HCT116 (cell line): ENCODE results near the gene KCNH6. TPM values are rescaled to one million over a fixed set of nuclear protein-coding genes. Genes with fewer than 3 reads are reported as not detected.

ENCODE experiments used
- ATAC-seq: fragments of 200-7000 bp; cut with Tn5 transposase; 2 replicates; pipeline ENCODE4 v1.9.1; 2020; ENCODE audit warnings: mild to moderate bottlenecking, moderate library complexity
- BruUV-seq: library from RNA; stranded (reverse); fragments of 400-500 nt; replicated peaks from 2 replicates; lab custom pipeline; 2021; lab: Mats Ljungman, UMichigan
- CTCF ChIA-PET: fragments of 300-600 bp; sonication (Branson Sonifier 250); formaldehyde crosslinking; loops from one replicate; lab custom pipeline; 2021; ENCODE audit warnings: antibody characterized with exemption; lab: Charles Lee
- POLR2A ChIA-PET: fragments of 300-600, 350-600 bp; sonication (Branson Sonifier 250); formaldehyde crosslinking; loops from one replicate; lab custom pipeline; 2021; ENCODE audit warnings: antibody characterized with exemption; lab: Charles Lee
- RAD21 ChIA-PET, 2 experiments: fragments of 300-600 bp; sonication (Branson Sonifier 250); formaldehyde crosslinking; loops; one replicate each; lab custom pipeline; 2023; ENCODE audit warnings: low total read pairs in 2 of 2; ENCODE audit not compliant: uncharacterized antibody in 2 of 2, unreplicated experiment in 2 of 2, low non-redundant PET in 1 of 2; lab: Charles Lee
- DNase-seq: peaks from one replicate; pipeline ENCODE4 v3.0.0-alpha.2; 2010; ENCODE audit warnings: low read depth, low spot score
- H2AFZ ChIP-seq: fragments of 200-600 bp; shearing (Covaris generic), sonication (generic); 2 replicates; pipeline ENCODE4 v1.6.1; 2017; ENCODE audit warnings: low read depth, mixed run types, mixed read lengths, antibody characterized with exemption, low read length; ENCODE audit not compliant: poor library complexity, severe bottlenecking
- H3K27ac ChIP-seq: 2 replicates; pipeline ENCODE4 v1.5.1; 2012; ENCODE audit warnings: low read depth, low read length
- H3K27me3 ChIP-seq: fragments of 200-600 bp; sonication (generic); 2 replicates; pipeline ENCODE4 v1.6.1; 2016; ENCODE audit warnings: mixed run types, low read length, mixed read lengths; ENCODE audit not compliant: insufficient read depth
- H3K36me3 ChIP-seq, 2 experiments: fragments of 200-500 bp in 1 of 2; fragments of 200-600 bp in 1 of 2; sonication (Bioruptor generic) in 1 of 2; sonication (generic) in 1 of 2; 2 replicates each; pipeline versions ENCODE4 v1.5.1 to v1.6.1; 2014 to 2016; ENCODE audit warnings: low read length in 2 of 2, inconsistent platforms in 1 of 2, mixed read lengths in 1 of 2, mixed run types in 1 of 2; ENCODE audit not compliant: insufficient read depth in 2 of 2, control insufficient read depth in 1 of 2
- H3K4me1 ChIP-seq, 2 experiments: fragments of 200-600 bp in 1 of 2; sonication (generic) in 1 of 2; 2 replicates each; pipeline versions ENCODE4 v1.5.1 to v1.6.1; 2012 to 2017; ENCODE audit warnings: low read length in 2 of 2, inconsistent platforms in 1 of 2, mild to moderate bottlenecking in 1 of 2, mixed read lengths in 1 of 2, mixed run types in 1 of 2, moderate library complexity in 1 of 2; ENCODE audit not compliant: insufficient read depth in 2 of 2, control insufficient read depth in 1 of 2
- H3K4me2 ChIP-seq: fragments of 200-600 bp; sonication (generic); 2 replicates; pipeline ENCODE4 v1.6.1; 2017; ENCODE audit warnings: mixed run types, low read length, mixed read lengths
- H3K4me3 ChIP-seq, 2 experiments: fragments of 200-600 bp in 1 of 2; sonication (generic) in 1 of 2; replicated peaks in 1 of 2; 2 replicates each; pipeline ENCODE4 v1.5.1; 2011 to 2016; ENCODE audit warnings: low read length in 2 of 2, control low read depth in 1 of 2, low read depth in 1 of 2, mild to moderate bottlenecking in 1 of 2, mixed read lengths in 1 of 2, mixed run types in 1 of 2
- H3K79me2 ChIP-seq: fragments of 200-600 bp; sonication (generic); 2 replicates; pipeline ENCODE4 v1.6.1; 2017; ENCODE audit warnings: mild to moderate bottlenecking, mixed run types, low read length, moderate library complexity, mixed read lengths; ENCODE audit not compliant: insufficient read depth
- H3K9ac ChIP-seq: fragments of 200-600 bp; sonication (generic); 2 replicates; pipeline ENCODE4 v1.6.1; 2016; ENCODE audit warnings: low read length, mixed read lengths
- H3K9me2 ChIP-seq: fragments of 200-600 bp; sonication (generic), shearing (Covaris generic); 2 replicates; pipeline ENCODE4 v1.6.1; 2017; ENCODE audit warnings: mixed run types, mild to moderate bottlenecking, moderate library complexity; ENCODE audit not compliant: insufficient read depth
- H3K9me3 ChIP-seq, 2 experiments: fragments of 200-500 bp in 1 of 2; fragments of 200-600 bp in 1 of 2; sonication (Bioruptor generic) in 1 of 2; sonication (generic) in 1 of 2; 2 replicates each; pipeline ENCODE4 v1.6.1; 2014 to 2017; ENCODE audit warnings: low read length in 2 of 2, mixed read lengths in 2 of 2, inconsistent platforms in 1 of 2, low read depth in 1 of 2, mild to moderate bottlenecking in 1 of 2, mixed run types in 1 of 2, moderate library complexity in 1 of 2; ENCODE audit not compliant: control insufficient read depth in 1 of 2, insufficient read depth in 1 of 2
- H4K20me1 ChIP-seq: fragments of 200-600 bp; sonication (generic), shearing (Covaris generic); 2 replicates; pipeline ENCODE4 v1.6.1; 2017; ENCODE audit warnings: mixed run types, mild to moderate bottlenecking, moderate library complexity; ENCODE audit not compliant: insufficient read depth
- ATF3 ChIP-seq: IDR thresholded peaks from 2 replicates; pipeline ENCODE4 v1.6.1; 2012
- EZH2 ChIP-seq: fragments of 200-600 bp; sonication (generic); IDR thresholded peaks from 2 replicates; pipeline ENCODE4 v1.6.1; 2017; ENCODE audit warnings: antibody characterized with exemption, mixed run types
- EZH2phosphoT487 ChIP-seq: fragments of 200-600 bp; IDR thresholded peaks from 2 replicates; pipeline ENCODE4 v1.6.1; 2018; ENCODE audit warnings: antibody characterized with exemption, borderline replicate concordance
- JUND ChIP-seq: IDR thresholded peaks from 2 replicates; pipeline ENCODE4 v1.6.1; 2012
- MAX ChIP-seq: IDR thresholded peaks from 2 replicates; pipeline ENCODE4 v1.6.1; 2012
- POLR2AphosphoS5 ChIP-seq: IDR thresholded peaks from 2 replicates; pipeline ENCODE4 v1.6.1; 2011; ENCODE audit warnings: mild to moderate bottlenecking, low read depth, low read length, moderate library complexity
- RAD21 ChIP-seq: IDR thresholded peaks from 2 replicates; pipeline ENCODE4 v1.6.1; 2012; ENCODE audit warnings: low read depth, mild to moderate bottlenecking
- REST ChIP-seq: IDR thresholded peaks from 2 replicates; pipeline ENCODE4 v1.6.1; 2012; ENCODE audit warnings: low read depth
- SIN3A ChIP-seq: IDR thresholded peaks from 2 replicates; pipeline ENCODE4 v1.6.1; 2012; ENCODE audit warnings: low read depth
- SP1 ChIP-seq: IDR thresholded peaks from 2 replicates; pipeline ENCODE4 v1.6.1; 2012; ENCODE audit warnings: low read depth
- SRF ChIP-seq: IDR thresholded peaks from 2 replicates; pipeline ENCODE4 v1.6.1; 2012; ENCODE audit warnings: low read depth
- ZNF274 ChIP-seq: fragments of 200-500 bp; sonication (Bioruptor generic); IDR thresholded peaks from 2 replicates; pipeline ENCODE4 v1.6.1; 2014; ENCODE audit warnings: mild to moderate bottlenecking, low read depth, low read length, inconsistent platforms
- intact Hi-C: fragments of 100-400 bp; cut with micrococcal nuclease; formaldehyde crosslinking; loops from 2 replicates; pipeline ENCODE4 v1.10.0; 2022
- total RNA-seq: library from RNA; stranded (reverse); gene quantifications from one replicate; pipeline ENCODE4 v1.2.1, GENCODE V29; 2021; ENCODE audit not compliant: unreplicated experiment

Gene KCNH6
- total RNA-seq, 1 experiment from 2014 or later: not detected

GRCh38 chr17:63492940-63493339 is 30.2 kb upstream of the KCNH6 start:
- Histone ChIP-seq H3K27me3 (no peaks in the 10 kb centered on the region; the same call in 1 of the 2 replicates), H2AFZ (no peak overlapping the region), H3K79me2 (no peaks in the 10 kb centered on the region), H3K36me3 (no peaks in the 10 kb centered on the region), H3K9me2 (no peaks in the 10 kb centered on the region), H4K20me1 (no peaks in the 10 kb centered on the region), H3K4me1 (no peaks in the 10 kb centered on the region), H3K9ac (no peak overlapping the region)
- no TSS peak for BruUV-seq
- intact Hi-C loops: no loop called here
- no peak for ATAC-seq
- CTCF ChIA-PET: no interaction called here
- TF ChIP-seq SRF (no peak), POLR2AphosphoS5 (no peak)
- TF ChIP-seq, all 23 proteins: peak for 0
- H3K27ac ChIP-seq: no peak overlapping the region
- H3K9me3 ChIP-seq: no peaks in the 10 kb centered on the region
- RAD21 ChIA-PET: no interaction called here
- H3K4me2 ChIP-seq: no peak overlapping the region
- POLR2A ChIA-PET: no interaction called here
- DNase-seq: no peak
- H3K4me3 ChIP-seq: no peak overlapping the region

GRCh38 chr17:63493411-63493810 is 29.7 kb upstream of the KCNH6 start:
- intact Hi-C loops: no loop called here
- TF ChIP-seq MAX: no peak
- TF ChIP-seq SIN3A: no peak
- no peak for TF ChIP-seq SP1
- TF ChIP-seq ATF3: no peak
- TF ChIP-seq ZNF274: no peak
- no peak for TF ChIP-seq SRF
- no peak for TF ChIP-seq EZH2
- TF ChIP-seq POLR2AphosphoS5: no peak
- TF ChIP-seq EZH2phosphoT487: no peak
- no peak for TF ChIP-seq JUND
- no peak for TF ChIP-seq REST
- no peak for TF ChIP-seq RAD21
- no peaks in the 10 kb centered on the region for H3K36me3 ChIP-seq
- ChIA-PET CTCF (no interaction called here), RAD21 (no interaction called here), POLR2A (no interaction called here)
- BruUV-seq: no TSS peak
- no peaks in the 10 kb centered on the region; the same call in 1 of the 2 replicates for H3K27me3 ChIP-seq
- ATAC-seq: no peak
- no peaks in the 10 kb centered on the region for H3K9me3 ChIP-seq
- H3K79me2 ChIP-seq: no peaks in the 10 kb centered on the region
- no peak overlapping the region for H3K9ac ChIP-seq
- DNase-seq: no peak
- H3K9me2 ChIP-seq: no peaks in the 10 kb centered on the region
- no peak overlapping the region for H3K4me2 ChIP-seq
- no peaks in the 10 kb centered on the region for H4K20me1 ChIP-seq
- H3K4me3 ChIP-seq: no peak overlapping the region
- H3K27ac ChIP-seq: no peak overlapping the region
- no peaks in the 10 kb centered on the region for H3K4me1 ChIP-seq
- H2AFZ ChIP-seq: no peak overlapping the region
